Astrocyte (in vitro differentiated cells and primary cell): ENCODE data around the gene GCK. TPM values are rescaled to one million over a fixed set of nuclear protein-coding genes. Genes with fewer than 3 reads are reported as not detected.

ENCODE experiments used
- DNase-seq: peaks from one replicate; pipeline ENCODE4 v3.0.0-alpha.2; 2010; ENCODE audit warnings: low read depth
- FAIRE-seq: peaks from 2 replicates; lab custom pipeline; 2011; peaks lifted over from hg19 to GRCh38; lab: Jason Lieb, UNC
- H2AFZ ChIP-seq: 2 replicates; pipeline ENCODE4 v1.6.0; 2012; ENCODE audit warnings: low read depth, low read length, inconsistent platforms
- H3K27ac ChIP-seq: 2 replicates; pipeline ENCODE4 v1.5.1; 2011; ENCODE audit warnings: low read depth, low read length, inconsistent platforms
- H3K27me3 ChIP-seq: 2 replicates; pipeline ENCODE4 v1.6.0; 2011; ENCODE audit warnings: low read length, inconsistent platforms; ENCODE audit not compliant: insufficient read depth
- H3K36me3 ChIP-seq: 2 replicates; pipeline ENCODE4 v1.5.1; 2011; ENCODE audit warnings: low read length, inconsistent platforms; ENCODE audit not compliant: insufficient read depth
- H3K4me1 ChIP-seq: 2 replicates; pipeline ENCODE4 v1.5.1; 2011; ENCODE audit warnings: low read length, inconsistent platforms; ENCODE audit not compliant: insufficient read depth
- H3K4me2 ChIP-seq: 2 replicates; pipeline ENCODE4 v1.6.0; 2012; ENCODE audit warnings: low read length, inconsistent platforms
- H3K4me3 ChIP-seq: 2 replicates; pipeline ENCODE4 v1.5.1; 2011; ENCODE audit warnings: low read depth, mild to moderate bottlenecking, low read length, inconsistent platforms; ENCODE audit not compliant: insufficient read depth
- H3K79me2 ChIP-seq: 2 replicates; pipeline ENCODE4 v1.6.0; 2012; ENCODE audit warnings: mild to moderate bottlenecking, low read length, inconsistent platforms; ENCODE audit not compliant: insufficient read depth
- H3K9ac ChIP-seq: 2 replicates; pipeline ENCODE4 v1.6.0; 2012; ENCODE audit warnings: mild to moderate bottlenecking, low read length, inconsistent platforms
- H3K9me3 ChIP-seq: 2 replicates; pipeline ENCODE4 v1.5.1; 2012; ENCODE audit warnings: low read depth, mild to moderate bottlenecking, low read length, inconsistent platforms; ENCODE audit not compliant: insufficient read depth
- H4K20me1 ChIP-seq: 2 replicates; pipeline ENCODE4 v1.6.0; 2012; ENCODE audit warnings: low read length, inconsistent platforms; ENCODE audit not compliant: insufficient read depth
- H3K27ac Mint-ChIP-seq: one replicate; pipeline ENCODE4 v1.8.0; 2021; ENCODE audit warnings: mild to moderate bottlenecking, mixed read lengths; ENCODE audit not compliant: unreplicated experiment
- H3K27me3 Mint-ChIP-seq: one replicate; pipeline ENCODE4 v1.8.0; 2021; ENCODE audit warnings: low read depth, mixed read lengths; ENCODE audit not compliant: unreplicated experiment
- H3K36me3 Mint-ChIP-seq: one replicate; pipeline ENCODE4 v1.8.0; 2021; ENCODE audit warnings: low read depth, mixed read lengths; ENCODE audit not compliant: unreplicated experiment
- H3K4me1 Mint-ChIP-seq: one replicate; pipeline ENCODE4 v1.8.0; 2021; ENCODE audit warnings: low read depth, mixed read lengths; ENCODE audit not compliant: unreplicated experiment
- H3K4me3 Mint-ChIP-seq: one replicate; pipeline ENCODE4 v1.8.0; 2021; ENCODE audit warnings: mild to moderate bottlenecking, moderate library complexity, mixed read lengths; ENCODE audit not compliant: unreplicated experiment
- H3K9me3 Mint-ChIP-seq: one replicate; pipeline ENCODE4 v1.8.0; 2021; ENCODE audit warnings: mild to moderate bottlenecking, mixed read lengths; ENCODE audit not compliant: unreplicated experiment
- EZH2 ChIP-seq: IDR thresholded peaks from 2 replicates; pipeline ENCODE4 v1.6.1; 2012; ENCODE audit warnings: mild to moderate bottlenecking, low read length, inconsistent platforms; ENCODE audit not compliant: insufficient read depth
- total RNA-seq: library from RNA; stranded (reverse); gene quantifications from 2 replicates; pipeline ENCODE4 v1.2.1, GENCODE V29; 2021
- TF ChIP-seq, protein P1 (sequence below): IDR thresholded peaks from 2 replicates; pipeline ENCODE4 v1.5.1; 2011; ENCODE audit warnings: low read depth, mild to moderate bottlenecking, inconsistent platforms, low read length, moderate library complexity; ENCODE audit not compliant: insufficient read depth

GCK gene
- total RNA-seq, 1 donor from 2014 or later: not detected

DNA sequence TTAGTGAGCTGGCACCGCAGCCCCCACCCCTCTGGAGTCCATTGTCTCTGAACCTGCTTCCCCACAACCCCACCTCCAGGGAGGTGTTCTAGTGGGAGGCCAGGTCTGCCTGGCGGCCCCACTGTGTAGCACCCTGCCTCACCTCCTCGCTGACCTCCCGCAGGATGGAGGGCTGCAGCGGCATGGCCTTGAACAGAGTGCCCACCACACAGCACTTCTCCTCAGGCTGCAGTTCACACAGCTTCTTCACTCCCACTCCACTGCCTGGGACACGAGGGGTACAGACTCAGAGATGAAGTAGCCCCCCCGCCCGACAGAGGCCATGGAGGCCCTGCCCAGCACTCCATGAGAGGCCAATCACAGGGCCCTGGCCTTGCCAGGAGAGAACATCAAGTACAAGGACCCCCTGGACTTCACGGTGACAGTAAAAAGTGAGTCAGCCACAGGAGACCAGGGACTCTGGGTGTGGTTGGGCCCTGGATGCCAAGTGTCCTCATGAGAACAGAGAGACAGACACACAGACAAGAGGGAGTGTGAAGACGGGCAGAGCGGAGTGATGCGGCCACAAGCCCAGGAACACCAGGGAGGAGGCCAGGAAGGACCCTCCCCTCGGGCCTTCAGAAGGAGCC, 71.3 kb downstream of the GCK start:
- peaks cover 20% of the 10 kb centered on the region for H3K36me3 ChIP-seq

DNA sequence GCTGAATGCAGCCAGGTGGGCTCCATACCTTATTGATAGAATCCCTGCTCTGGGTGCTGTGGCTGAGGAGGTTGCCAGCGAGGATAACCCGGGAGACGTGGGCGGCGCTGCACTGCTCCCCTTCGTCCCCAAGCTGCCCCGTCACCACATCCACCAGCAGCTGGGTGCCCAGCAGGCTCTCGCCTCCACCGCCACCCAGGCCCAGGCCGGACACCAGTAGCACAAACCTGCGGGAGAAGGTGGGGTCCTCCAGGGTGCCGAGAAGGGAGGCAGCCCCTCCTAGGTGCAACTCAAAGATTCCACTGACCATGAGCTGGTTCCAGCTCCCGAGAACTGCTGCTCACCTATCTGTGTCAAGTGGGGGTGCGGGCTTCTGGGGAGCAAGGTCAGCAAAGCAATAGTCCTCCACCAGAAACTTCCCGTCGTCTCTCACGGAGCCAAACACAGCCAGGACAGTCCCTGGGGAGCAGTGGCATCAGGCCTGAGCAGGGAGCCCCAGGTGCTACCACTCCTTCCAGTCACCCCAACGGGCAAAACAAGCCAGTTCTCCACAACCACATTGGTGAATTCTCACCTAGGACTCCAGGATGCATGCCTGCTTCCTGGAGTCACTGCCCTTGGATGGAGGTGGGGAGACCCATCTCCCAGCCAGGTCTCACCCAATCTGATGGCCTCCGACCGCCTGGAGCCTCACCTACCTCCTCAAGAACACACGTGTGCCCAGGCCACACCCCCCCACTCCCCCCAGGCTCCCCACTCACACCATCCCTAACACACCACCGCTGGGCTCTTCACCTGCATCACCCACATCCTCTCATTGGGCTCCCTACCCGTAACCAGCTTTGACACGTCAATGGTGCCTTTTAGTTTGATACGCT, 72.2 kb downstream of the GCK start:
- no peak for FAIRE-seq
- H3K36me3 Mint-ChIP-seq: peaks cover 24% of the 10 kb centered on the region

More for the DNA sequence above, 71.3 kb downstream of the GCK start:
- Histone ChIP-seq H3K9me3 (no peaks in the 10 kb centered on the region), H3K27ac (no peak overlapping the region), H3K4me1 (peaks cover 7% of the 10 kb centered on the region), H2AFZ (no peak overlapping the region), H4K20me1 (peaks cover 32% of the 10 kb centered on the region), H3K79me2 (peaks cover 35% of the 10 kb centered on the region), H3K9ac (no peak overlapping the region), H3K4me3 (no peak overlapping the region), H3K27me3 (no peaks in the 10 kb centered on the region), H3K4me2 (no peak overlapping the region)
- no peaks in the 10 kb centered on the region for H3K9me3 Mint-ChIP-seq
- no peak for TF ChIP-seq EZH2
- TF ChIP-seq, protein P1, sequence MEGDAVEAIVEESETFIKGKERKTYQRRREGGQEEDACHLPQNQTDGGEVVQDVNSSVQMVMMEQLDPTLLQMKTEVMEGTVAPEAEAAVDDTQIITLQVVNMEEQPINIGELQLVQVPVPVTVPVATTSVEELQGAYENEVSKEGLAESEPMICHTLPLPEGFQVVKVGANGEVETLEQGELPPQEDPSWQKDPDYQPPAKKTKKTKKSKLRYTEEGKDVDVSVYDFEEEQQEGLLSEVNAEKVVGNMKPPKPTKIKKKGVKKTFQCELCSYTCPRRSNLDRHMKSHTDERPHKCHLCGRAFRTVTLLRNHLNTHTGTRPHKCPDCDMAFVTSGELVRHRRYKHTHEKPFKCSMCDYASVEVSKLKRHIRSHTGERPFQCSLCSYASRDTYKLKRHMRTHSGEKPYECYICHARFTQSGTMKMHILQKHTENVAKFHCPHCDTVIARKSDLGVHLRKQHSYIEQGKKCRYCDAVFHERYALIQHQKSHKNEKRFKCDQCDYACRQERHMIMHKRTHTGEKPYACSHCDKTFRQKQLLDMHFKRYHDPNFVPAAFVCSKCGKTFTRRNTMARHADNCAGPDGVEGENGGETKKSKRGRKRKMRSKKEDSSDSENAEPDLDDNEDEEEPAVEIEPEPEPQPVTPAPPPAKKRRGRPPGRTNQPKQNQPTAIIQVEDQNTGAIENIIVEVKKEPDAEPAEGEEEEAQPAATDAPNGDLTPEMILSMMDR: no peak
- FAIRE-seq (no peak), DNase-seq (no peak)
- peak overlapping the region; percentile 55 for H3K27ac Mint-ChIP-seq
- H3K27me3 Mint-ChIP-seq: no peaks in the 10 kb centered on the region
- no peak overlapping the region for H3K4me3 Mint-ChIP-seq
- H3K36me3 Mint-ChIP-seq: peaks cover 23% of the 10 kb centered on the region
- peaks cover 5% of the 10 kb centered on the region for H3K4me1 Mint-ChIP-seq

More for the DNA sequence above, 72.2 kb downstream of the GCK start:
- Histone ChIP-seq H4K20me1 (peaks cover 37% of the 10 kb centered on the region), H3K27me3 (no peaks in the 10 kb centered on the region), H3K4me3 (no peak overlapping the region), H2AFZ (no peak overlapping the region), H3K4me1 (no peaks in the 10 kb centered on the region), H3K4me2 (no peak overlapping the region), H3K79me2 (peaks cover 27% of the 10 kb centered on the region), H3K27ac (no peak overlapping the region), H3K9ac (no peak overlapping the region), H3K36me3 (peaks cover 20% of the 10 kb centered on the region), H3K9me3 (no peaks in the 10 kb centered on the region)
- Mint-ChIP-seq H3K27ac (no peak overlapping the region), H3K27me3 (no peaks in the 10 kb centered on the region), H3K4me3 (no peak overlapping the region), H3K4me1 (no peaks in the 10 kb centered on the region), H3K9me3 (no peaks in the 10 kb centered on the region)
- no peak for DNase-seq
- TF ChIP-seq, protein P1: no peak
